ENCODE data around the gene MRM2. TPM values are rescaled to one million over a fixed set of nuclear protein-coding genes. Genes with fewer than 3 reads are reported as not detected.

The MRM2 gene
- total and polyA plus RNA-seq, 7 experiments from 2014 or later = 7.1 to 58.3 (median 20.7) TPM

DNA sequence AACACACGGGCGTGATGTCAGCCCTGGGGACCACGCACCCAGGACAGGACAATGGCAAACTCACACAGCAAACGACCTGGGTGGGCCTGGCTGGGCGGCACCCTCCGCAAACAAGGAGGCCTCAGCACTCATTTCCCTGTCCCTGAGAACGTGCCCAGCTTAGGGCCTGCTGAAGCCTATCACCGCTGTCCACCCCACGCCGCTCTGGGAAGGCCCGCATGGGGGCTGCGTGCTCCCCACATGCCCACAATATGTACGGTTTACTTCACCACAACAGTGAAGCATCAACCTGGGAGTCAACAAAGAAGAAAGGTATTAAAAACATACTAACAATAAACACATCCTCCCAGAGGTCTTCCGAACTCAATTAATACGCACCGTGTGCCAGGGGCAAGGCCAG, 21.5 kb downstream of the MRM2 start:
- ChIA-PET POLR2A (no interaction called here), CTCF (interaction anchor here (0.7 kb wide), 1 partner anchor 179 kb away, joined by 3 read pairs; no protein-coding TSS in a partner anchor)
- Mint-ChIP-seq H3K4me3 (no peak overlapping the region), H3K27ac (no peak overlapping the region), H3K9me3 (no peaks in the 10 kb centered on the region), H3K4me1 (peaks cover 0 to 12% (median 0%) of the 10 kb centered on the region in 7 donors), H3K36me3 (peaks cover 5 to 48% (median 21%) of the 10 kb centered on the region in 5 donors), H3K27me3 (no peaks in the 10 kb centered on the region)
- intact Hi-C loops (cut with micrococcal nuclease) = no loop called here
- H3K36me3 ChIP-seq (ENCODE audit: control insufficient read depth in 2 of 3, insufficient read depth in 3 of 3, low read length in 3 of 3) = peaks cover 0 to 92% (median 6%) of the 10 kb centered on the region in 3 experiments
- no peaks in the 10 kb centered on the region for H3K4me1 ChIP-seq (ENCODE audit: control insufficient read depth in 2 of 2, insufficient read depth in 2 of 2, low read length in 2 of 2)
- H3K27ac ChIP-seq (ENCODE audit: low read depth, low read length) = no peak overlapping the region
- no peak overlapping the region for H3K4me3 ChIP-seq (ENCODE audit: low read length)
- no peaks in the 10 kb centered on the region for H3K9me3 ChIP-seq (ENCODE audit: control insufficient read depth in 2 of 3, low read length in 3 of 3)
- ATAC-seq (no peak), DNase-seq (no peak)
- H3K27me3 ChIP-seq (ENCODE audit: control insufficient read depth in 2 of 2, insufficient read depth in 2 of 2, low read length in 2 of 2) = no peaks in the 10 kb centered on the region

DNA sequence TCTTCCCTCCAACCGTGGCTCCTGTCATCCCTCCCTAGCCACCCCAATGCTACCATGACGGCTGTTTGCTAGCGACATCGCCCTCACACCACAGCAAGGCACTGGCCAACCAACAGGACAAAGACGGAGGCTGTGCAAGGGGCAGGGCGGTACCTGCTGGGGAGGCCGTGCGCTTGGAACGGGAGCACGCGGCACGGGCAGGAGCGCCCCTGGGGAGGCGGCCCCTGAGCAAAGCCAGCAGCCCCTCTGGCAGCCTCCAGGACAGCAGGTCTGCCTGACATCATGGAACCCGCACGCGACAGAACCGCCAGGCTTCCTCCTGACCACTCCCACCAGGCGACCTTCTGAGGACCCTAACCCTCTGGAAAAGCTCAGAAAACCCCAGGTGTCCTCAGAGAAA, 22.0 kb downstream of the MRM2 start:
- Histone ChIP-seq H3K4me3 (ENCODE audit: low read length) (no peak overlapping the region), H3K27ac (ENCODE audit: low read depth, low read length) (no peak overlapping the region), H3K9me3 (ENCODE audit: control insufficient read depth in 2 of 3, low read length in 3 of 3) (no peaks in the 10 kb centered on the region), H3K36me3 (ENCODE audit: control insufficient read depth in 2 of 3, insufficient read depth in 3 of 3, low read length in 3 of 3) (peaks cover 0 to 91% (median 6%) of the 10 kb centered on the region in 3 experiments), H3K27me3 (ENCODE audit: control insufficient read depth in 2 of 2, insufficient read depth in 2 of 2, low read length in 2 of 2) (no peaks in the 10 kb centered on the region), H3K4me1 (ENCODE audit: control insufficient read depth in 2 of 2, insufficient read depth in 2 of 2, low read length in 2 of 2) (no peaks in the 10 kb centered on the region)
- Mint-ChIP-seq H3K9me3 (no peaks in the 10 kb centered on the region), H3K27me3 (no peaks in the 10 kb centered on the region), H3K4me1 (peaks cover 0 to 12% (median 0%) of the 10 kb centered on the region in 7 donors), H3K36me3 (peaks cover 6 to 48% (median 23%) of the 10 kb centered on the region in 5 donors), H3K27ac (no peak overlapping the region), H3K4me3 (no peak overlapping the region)
- DNase-seq (no peak), ATAC-seq (no peak)
- POLR2A ChIA-PET = no interaction called here
- CTCF ChIA-PET = interaction anchor here (0.7 kb wide), 1 partner anchor 179 kb away, joined by 3 read pairs; no protein-coding TSS in a partner anchor
- intact Hi-C loops (cut with micrococcal nuclease) = no loop called here

- Histone ChIP-seq H3K4me3 (ENCODE audit: low read length) (no peak overlapping the region), H3K27me3 (ENCODE audit: control insufficient read depth in 2 of 2, insufficient read depth in 2 of 2, low read length in 2 of 2) (no peaks in the 10 kb centered on the region), H3K27ac (ENCODE audit: low read depth, low read length) (no peak overlapping the region), H3K9me3 (ENCODE audit: control insufficient read depth in 2 of 3, low read length in 3 of 3) (no peaks in the 10 kb centered on the region), H3K36me3 (ENCODE audit: control insufficient read depth in 2 of 3, insufficient read depth in 3 of 3, low read length in 3 of 3) (peaks cover 0 to 91% (median 6%) of the 10 kb centered on the region in 3 experiments), H3K4me1 (ENCODE audit: control insufficient read depth in 2 of 2, insufficient read depth in 2 of 2, low read length in 2 of 2) (no peaks in the 10 kb centered on the region)
- intact Hi-C loops (cut with micrococcal nuclease) = no loop called here
- DNase-seq (no peak), ATAC-seq (no peak)
- H3K9me3 Mint-ChIP-seq = no peaks in the 10 kb centered on the region
- H3K4me3 Mint-ChIP-seq = no peak overlapping the region
- peaks cover 6 to 48% (median 23%) of the 10 kb centered on the region in 5 donors for H3K36me3 Mint-ChIP-seq
- H3K27ac Mint-ChIP-seq = no peak overlapping the region
- ChIA-PET POLR2A (no interaction called here), CTCF (interaction anchor here (0.7 kb wide), 1 partner anchor 178 kb away, joined by 3 read pairs; no protein-coding TSS in a partner anchor)
- H3K4me1 Mint-ChIP-seq = peaks cover 0 to 13% (median 0%) of the 10 kb centered on the region in 7 donors
- H3K27me3 Mint-ChIP-seq = no peaks in the 10 kb centered on the region
Observed at GRCh38 chr7:2219606-2220005, 22.4 kb downstream of the MRM2 start.

- Histone ChIP-seq H3K27me3 (ENCODE audit: control insufficient read depth in 2 of 2, insufficient read depth in 2 of 2, low read length in 2 of 2) (no peaks in the 10 kb centered on the region), H3K27ac (ENCODE audit: low read depth, low read length) (no peak overlapping the region), H3K9me3 (ENCODE audit: control insufficient read depth in 2 of 3, low read length in 3 of 3) (no peaks in the 10 kb centered on the region), H3K4me1 (ENCODE audit: control insufficient read depth in 2 of 2, insufficient read depth in 2 of 2, low read length in 2 of 2) (no peaks in the 10 kb centered on the region), H3K36me3 (ENCODE audit: control insufficient read depth in 2 of 3, insufficient read depth in 3 of 3, low read length in 3 of 3) (peaks cover 0 to 91% (median 6%) of the 10 kb centered on the region in 3 experiments), H3K4me3 (ENCODE audit: low read length) (no peak overlapping the region)
- Mint-ChIP-seq H3K27me3 (no peaks in the 10 kb centered on the region), H3K36me3 (peaks cover 6 to 45% (median 21%) of the 10 kb centered on the region in 5 donors), H3K4me1 (peaks cover 0 to 13% (median 0%) of the 10 kb centered on the region in 7 donors), H3K9me3 (no peaks in the 10 kb centered on the region), H3K4me3 (no peak overlapping the region), H3K27ac (no peak overlapping the region)
- DNase-seq (no peak), ATAC-seq (no peak)
- intact Hi-C loops (cut with micrococcal nuclease) = no loop called here
- ChIA-PET CTCF (no interaction called here), POLR2A (no interaction called here)
Observed at GRCh38 chr7:2219136-2219535, 22.9 kb downstream of the MRM2 start.

DNA sequence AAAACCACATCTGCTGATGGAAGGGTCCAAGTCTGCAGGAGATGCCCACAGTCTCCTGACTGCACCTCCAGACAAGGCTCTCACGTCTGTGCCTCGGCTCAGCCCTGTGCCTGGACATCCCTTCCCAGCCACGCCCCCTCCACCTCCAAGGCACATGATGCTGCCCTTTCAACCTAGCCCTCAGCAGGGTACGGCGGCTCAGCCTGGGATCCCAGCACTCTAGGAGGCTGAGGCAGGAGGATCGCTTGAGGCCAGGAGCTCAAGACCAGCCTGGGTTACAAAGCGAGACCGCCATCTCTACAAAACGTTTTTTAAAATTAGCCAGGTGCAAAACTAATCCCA, 23.6 kb downstream of the MRM2 start:
- Histone ChIP-seq H3K36me3 (ENCODE audit: control insufficient read depth in 2 of 3, insufficient read depth in 3 of 3, low read length in 3 of 3) (peaks cover 0 to 91% (median 6%) of the 10 kb centered on the region in 3 experiments), H3K9me3 (ENCODE audit: control insufficient read depth in 2 of 3, low read length in 3 of 3) (no peaks in the 10 kb centered on the region), H3K27me3 (ENCODE audit: control insufficient read depth in 2 of 2, insufficient read depth in 2 of 2, low read length in 2 of 2) (no peaks in the 10 kb centered on the region), H3K27ac (ENCODE audit: low read depth, low read length) (no peak overlapping the region), H3K4me1 (ENCODE audit: control insufficient read depth in 2 of 2, insufficient read depth in 2 of 2, low read length in 2 of 2) (no peaks in the 10 kb centered on the region), H3K4me3 (ENCODE audit: low read length) (no peak overlapping the region)
- ChIA-PET CTCF (no interaction called here), POLR2A (no interaction called here)
- ATAC-seq = no peak
- DNase-seq = no peak
- peaks cover 0 to 12% (median 0%) of the 10 kb centered on the region in 7 donors for H3K4me1 Mint-ChIP-seq
- H3K9me3 Mint-ChIP-seq = no peaks in the 10 kb centered on the region
- H3K36me3 Mint-ChIP-seq = peaks cover 9 to 49% (median 23%) of the 10 kb centered on the region in 5 donors
- peak overlapping the region in 1 of 10 donors; percentile 24 for H3K4me3 Mint-ChIP-seq
- intact Hi-C loops (cut with micrococcal nuclease) = no loop called here
- no peaks in the 10 kb centered on the region for H3K27me3 Mint-ChIP-seq
- H3K27ac Mint-ChIP-seq = no peak overlapping the region

DNA sequence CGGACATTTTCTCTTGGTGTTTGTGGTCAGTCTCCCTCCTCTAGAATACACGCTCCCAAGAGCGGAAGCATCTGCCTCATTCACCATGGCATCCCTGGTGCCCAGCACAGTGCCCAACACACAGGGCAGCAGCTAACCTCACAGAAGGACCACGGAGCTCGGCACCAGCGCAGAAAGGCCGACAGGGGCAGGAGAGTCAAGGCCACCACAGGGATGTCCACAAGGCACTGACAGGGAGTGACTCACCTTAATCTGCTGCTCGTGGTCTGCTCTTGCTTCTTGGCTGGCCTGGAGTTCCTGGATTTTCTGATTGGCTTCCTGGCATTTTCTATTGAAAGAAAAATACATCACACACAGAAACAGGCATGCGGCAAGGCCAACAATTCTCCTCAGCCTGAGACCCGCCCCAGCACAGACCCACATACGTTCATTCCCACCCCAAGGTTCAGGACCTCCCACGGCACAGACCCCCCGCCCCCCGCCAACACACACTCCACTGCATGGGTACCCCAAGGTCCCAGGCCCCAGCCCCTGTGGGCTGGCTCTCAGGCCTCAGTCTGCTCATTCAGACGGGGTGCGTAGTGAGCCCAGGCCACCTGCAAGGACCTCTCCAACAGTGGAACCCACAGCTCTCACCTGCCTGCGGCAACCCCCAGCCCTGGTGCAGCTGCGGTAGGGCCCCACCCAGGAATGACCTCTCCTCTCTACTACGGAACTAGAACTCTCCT, 24.1 kb downstream of the MRM2 start:
- Mint-ChIP-seq H3K4me3 (peak overlapping the region in 1 of 10 donors; percentile 24), H3K4me1 (peaks cover 0 to 12% (median 0%) of the 10 kb centered on the region in 7 donors), H3K36me3 (peaks cover 9 to 53% (median 24%) of the 10 kb centered on the region in 5 donors), H3K27me3 (no peaks in the 10 kb centered on the region), H3K9me3 (no peaks in the 10 kb centered on the region), H3K27ac (no peak overlapping the region)
- Histone ChIP-seq H3K4me1 (ENCODE audit: control insufficient read depth in 2 of 2, insufficient read depth in 2 of 2, low read length in 2 of 2) (no peaks in the 10 kb centered on the region), H3K9me3 (ENCODE audit: control insufficient read depth in 2 of 3, low read length in 3 of 3) (no peaks in the 10 kb centered on the region), H3K27me3 (ENCODE audit: control insufficient read depth in 2 of 2, insufficient read depth in 2 of 2, low read length in 2 of 2) (no peaks in the 10 kb centered on the region), H3K36me3 (ENCODE audit: control insufficient read depth in 2 of 3, insufficient read depth in 3 of 3, low read length in 3 of 3) (peaks cover 0 to 91% (median 6%) of the 10 kb centered on the region in 3 experiments), H3K27ac (ENCODE audit: low read depth, low read length) (no peak overlapping the region), H3K4me3 (ENCODE audit: low read length) (no peak overlapping the region)
- ChIA-PET CTCF (no interaction called here), POLR2A (no interaction called here)
- ATAC-seq (no peak), DNase-seq (no peak)
- intact Hi-C loops (cut with micrococcal nuclease) = no loop called here

DNA sequence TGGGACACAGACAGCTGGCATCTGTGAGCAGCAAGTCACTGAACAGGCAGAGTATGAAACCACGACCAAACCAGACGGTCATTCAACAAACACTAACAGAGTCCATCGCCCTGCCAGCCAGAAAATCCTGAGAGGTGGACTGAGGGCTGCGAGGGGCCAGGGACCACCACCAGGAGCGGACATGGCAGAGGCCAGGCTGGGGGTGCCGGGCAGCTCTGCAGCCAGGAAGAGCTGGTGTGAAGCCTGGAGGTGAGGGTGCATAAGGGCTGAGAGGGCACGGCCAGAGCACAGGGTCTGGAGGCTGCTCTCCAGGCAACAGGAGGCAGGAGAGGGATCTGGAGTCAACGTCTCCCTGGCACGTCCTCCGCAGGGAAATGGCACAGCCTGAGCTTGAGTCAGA, 24.8 kb downstream of the MRM2 start:
- intact Hi-C loops (cut with micrococcal nuclease) = no loop called here
- H3K4me3 ChIP-seq (ENCODE audit: low read length) = no peak overlapping the region
- no peaks in the 10 kb centered on the region for H3K9me3 ChIP-seq (ENCODE audit: control insufficient read depth in 2 of 3, low read length in 3 of 3)
- H3K4me3 Mint-ChIP-seq = no peak overlapping the region
- H3K4me1 Mint-ChIP-seq = peaks cover 0 to 12% (median 0%) of the 10 kb centered on the region in 7 donors
- peaks cover 14 to 54% (median 30%) of the 10 kb centered on the region in 5 donors for H3K36me3 Mint-ChIP-seq
- ChIA-PET CTCF (no interaction called here), POLR2A (no interaction called here)
- no peaks in the 10 kb centered on the region for H3K9me3 Mint-ChIP-seq
- H3K36me3 ChIP-seq (ENCODE audit: control insufficient read depth in 2 of 3, insufficient read depth in 3 of 3, low read length in 3 of 3) = peaks cover 0 to 91% (median 6%) of the 10 kb centered on the region in 3 experiments
- ATAC-seq = no peak
- H3K27ac ChIP-seq (ENCODE audit: low read depth, low read length) = no peak overlapping the region
- H3K27ac Mint-ChIP-seq = no peak overlapping the region
- DNase-seq = no peak
- no peaks in the 10 kb centered on the region for H3K27me3 Mint-ChIP-seq
- H3K27me3 ChIP-seq (ENCODE audit: control insufficient read depth in 2 of 2, insufficient read depth in 2 of 2, low read length in 2 of 2) = no peaks in the 10 kb centered on the region
- no peaks in the 10 kb centered on the region for H3K4me1 ChIP-seq (ENCODE audit: control insufficient read depth in 2 of 2, insufficient read depth in 2 of 2, low read length in 2 of 2)
